Neural cell (in vitro differentiated cells): ENCODE measurements around the gene PFDN6. TPM values are rescaled to one million over a fixed set of nuclear protein-coding genes. Genes with fewer than 3 reads are reported as not detected.

ENCODE experiments used
- H2AFZ ChIP-seq: fragments of 200-600, 300-800 bp; sonication (generic), shearing (Covaris generic); 2 replicates; pipeline ENCODE4 v1.6.0; 2014; ENCODE audit warnings: low read depth, mild to moderate bottlenecking, antibody characterized with exemption, low read length, moderate library complexity
- H3F3A ChIP-seq: fragments of 200-600 bp; shearing (Covaris generic); 2 replicates; pipeline ENCODE4 v1.6.1; 2016; ENCODE audit warnings: mild to moderate bottlenecking, moderate library complexity, mixed read lengths, antibody characterized with exemption, low read length; ENCODE audit not compliant: insufficient read depth, poor library complexity, severe bottlenecking
- H3K27ac ChIP-seq: fragments of 200-600, 300-800 bp; sonication (generic), shearing (Covaris generic); 2 replicates; pipeline ENCODE4 v1.5.1; 2014; ENCODE audit warnings: mild to moderate bottlenecking, low read length, moderate library complexity
- H3K27me3 ChIP-seq: fragments of 300-800, 200-600 bp; sonication (generic), shearing (Covaris generic); 2 replicates; pipeline ENCODE4 v1.6.0; 2014; ENCODE audit warnings: mild to moderate bottlenecking, low read depth, low read length, moderate library complexity; ENCODE audit not compliant: insufficient read depth
- H3K36me3 ChIP-seq: fragments of 300-800, 200-600 bp; sonication (generic), shearing (Covaris generic); 2 replicates; pipeline ENCODE4 v1.5.1; 2014; ENCODE audit warnings: mild to moderate bottlenecking, antibody characterized with exemption, low read length, moderate library complexity; ENCODE audit not compliant: insufficient read depth
- H3K4me2 ChIP-seq: fragments of 300-800, 200-600 bp; sonication (generic), shearing (Covaris generic); 2 replicates; pipeline ENCODE4 v1.6.0; 2014; ENCODE audit warnings: mild to moderate bottlenecking, low read length
- H3K4me3 ChIP-seq: fragments of 300-800, 200-600 bp; sonication (generic), shearing (Covaris generic); 2 replicates; pipeline ENCODE4 v1.5.1; 2014; ENCODE audit warnings: mild to moderate bottlenecking, low read length, moderate library complexity
- H3K79me2 ChIP-seq: fragments of 200-600 bp; shearing (Covaris generic); replicated peaks from 2 replicates; pipeline ENCODE4 v1.6.0; 2014; ENCODE audit warnings: mild to moderate bottlenecking, low read length, moderate library complexity; ENCODE audit not compliant: insufficient read depth
- H3K9ac ChIP-seq: fragments of 300-800, 200-600 bp; sonication (generic), shearing (Covaris generic); 2 replicates; pipeline ENCODE4 v1.6.1; 2016; ENCODE audit warnings: mild to moderate bottlenecking, low read length, mixed read lengths
- H3K9me2 ChIP-seq: fragments of 200-600 bp; shearing (Covaris generic); 2 replicates; pipeline ENCODE4 v1.6.1; 2016; ENCODE audit warnings: mild to moderate bottlenecking, low read length, mixed read lengths; ENCODE audit not compliant: insufficient read depth
- H3K9me3 ChIP-seq: fragments of 200-600, 300-800 bp; sonication (generic), shearing (Covaris generic); 2 replicates; pipeline ENCODE4 v1.6.1; 2016; ENCODE audit warnings: mild to moderate bottlenecking, mixed run types, low read length, moderate library complexity, mixed read lengths
- H4K20me1 ChIP-seq: fragments of 200-600 bp; shearing (Covaris generic); 2 replicates; pipeline ENCODE4 v1.6.1; 2016; ENCODE audit warnings: mild to moderate bottlenecking, mixed run types; ENCODE audit not compliant: insufficient read depth
- EP300 ChIP-seq: fragments of 450-650 bp; conservative IDR thresholded peaks from 2 replicates; pipeline ENCODE4 v1.6.1; 2014; ENCODE audit warnings: antibody characterized with exemption, mild to moderate bottlenecking, moderate library complexity; ENCODE audit not compliant: poor library complexity, severe bottlenecking
- EZH2 ChIP-seq: fragments of 200-600, 300-800 bp; shearing (Covaris generic), sonication (generic); IDR thresholded peaks from 2 replicates; pipeline ENCODE4 v1.6.1; 2014; ENCODE audit warnings: antibody characterized with exemption, low read length, borderline replicate concordance, mild to moderate bottlenecking; ENCODE audit not compliant: insufficient read depth, poor library complexity, severe bottlenecking
- MXI1 ChIP-seq: fragments of 450-650 bp; conservative IDR thresholded peaks from 2 replicates; pipeline ENCODE4 v1.6.1; 2014; ENCODE audit warnings: antibody characterized with exemption, mild to moderate bottlenecking; ENCODE audit not compliant: poor library complexity, severe bottlenecking
- POLR2AphosphoS5 ChIP-seq: IDR thresholded peaks from 2 replicates; pipeline ENCODE4 v1.6.1; 2012
- RAD21 ChIP-seq: fragments of 450-650 bp; conservative IDR thresholded peaks from 2 replicates; pipeline ENCODE4 v1.6.1; 2014; ENCODE audit warnings: antibody characterized with exemption, mild to moderate bottlenecking, moderate library complexity
- SMC3 ChIP-seq: fragments of 450-650 bp; conservative IDR thresholded peaks from 2 replicates; pipeline ENCODE4 v1.6.1; 2014; ENCODE audit warnings: antibody characterized with exemption, mild to moderate bottlenecking, moderate library complexity; ENCODE audit not compliant: poor library complexity
- TAF1 ChIP-seq: IDR thresholded peaks from 2 replicates; pipeline ENCODE4 v1.6.1; 2012; ENCODE audit warnings: low read depth
- polyA plus RNA-seq: library from polyadenylated mRNA; depleted of rRNA; stranded (reverse); fragments of >200 nt; gene quantifications from 2 replicates; pipeline ENCODE4 v1.2.3, GENCODE V29; 2014
- TF ChIP-seq, protein P1 (sequence below): fragments of 450-650 bp; IDR thresholded peaks from 2 replicates; pipeline ENCODE4 v1.5.1; 2014; ENCODE audit warnings: antibody characterized with exemption, mild to moderate bottlenecking, moderate library complexity; ENCODE audit not compliant: poor library complexity, severe bottlenecking
- TF ChIP-seq, protein P2 (sequence below): IDR thresholded peaks from 2 replicates; pipeline ENCODE4 v1.6.1; 2012; ENCODE audit warnings: borderline replicate concordance

PFDN6 gene
- polyA plus RNA-seq, 1 donor from 2014 or later = 109 TPM

DNA sequence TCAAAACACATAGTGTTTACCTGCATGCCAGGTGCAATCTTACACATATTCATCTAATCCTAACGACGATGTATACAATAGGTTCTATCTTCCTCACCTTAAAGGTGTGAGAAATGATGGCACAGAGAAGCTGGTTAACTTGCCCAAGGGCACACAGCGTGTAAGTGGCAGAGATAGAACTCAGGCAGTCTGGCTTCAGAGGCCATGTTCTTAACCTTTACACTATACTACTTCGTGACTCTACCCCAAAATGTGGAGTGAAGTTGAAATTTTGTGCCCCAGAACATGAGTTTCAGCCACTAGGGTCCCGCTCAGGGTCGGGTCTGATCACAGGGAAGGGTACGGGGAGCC lies 18.3 kb upstream of the PFDN6 start:
- TF ChIP-seq POLR2AphosphoS5 (no peak), EP300 (no peak), RAD21 (no peak)
- TF ChIP-seq, protein P1, sequence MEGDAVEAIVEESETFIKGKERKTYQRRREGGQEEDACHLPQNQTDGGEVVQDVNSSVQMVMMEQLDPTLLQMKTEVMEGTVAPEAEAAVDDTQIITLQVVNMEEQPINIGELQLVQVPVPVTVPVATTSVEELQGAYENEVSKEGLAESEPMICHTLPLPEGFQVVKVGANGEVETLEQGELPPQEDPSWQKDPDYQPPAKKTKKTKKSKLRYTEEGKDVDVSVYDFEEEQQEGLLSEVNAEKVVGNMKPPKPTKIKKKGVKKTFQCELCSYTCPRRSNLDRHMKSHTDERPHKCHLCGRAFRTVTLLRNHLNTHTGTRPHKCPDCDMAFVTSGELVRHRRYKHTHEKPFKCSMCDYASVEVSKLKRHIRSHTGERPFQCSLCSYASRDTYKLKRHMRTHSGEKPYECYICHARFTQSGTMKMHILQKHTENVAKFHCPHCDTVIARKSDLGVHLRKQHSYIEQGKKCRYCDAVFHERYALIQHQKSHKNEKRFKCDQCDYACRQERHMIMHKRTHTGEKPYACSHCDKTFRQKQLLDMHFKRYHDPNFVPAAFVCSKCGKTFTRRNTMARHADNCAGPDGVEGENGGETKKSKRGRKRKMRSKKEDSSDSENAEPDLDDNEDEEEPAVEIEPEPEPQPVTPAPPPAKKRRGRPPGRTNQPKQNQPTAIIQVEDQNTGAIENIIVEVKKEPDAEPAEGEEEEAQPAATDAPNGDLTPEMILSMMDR = no peak
- TF ChIP-seq, protein P2, sequence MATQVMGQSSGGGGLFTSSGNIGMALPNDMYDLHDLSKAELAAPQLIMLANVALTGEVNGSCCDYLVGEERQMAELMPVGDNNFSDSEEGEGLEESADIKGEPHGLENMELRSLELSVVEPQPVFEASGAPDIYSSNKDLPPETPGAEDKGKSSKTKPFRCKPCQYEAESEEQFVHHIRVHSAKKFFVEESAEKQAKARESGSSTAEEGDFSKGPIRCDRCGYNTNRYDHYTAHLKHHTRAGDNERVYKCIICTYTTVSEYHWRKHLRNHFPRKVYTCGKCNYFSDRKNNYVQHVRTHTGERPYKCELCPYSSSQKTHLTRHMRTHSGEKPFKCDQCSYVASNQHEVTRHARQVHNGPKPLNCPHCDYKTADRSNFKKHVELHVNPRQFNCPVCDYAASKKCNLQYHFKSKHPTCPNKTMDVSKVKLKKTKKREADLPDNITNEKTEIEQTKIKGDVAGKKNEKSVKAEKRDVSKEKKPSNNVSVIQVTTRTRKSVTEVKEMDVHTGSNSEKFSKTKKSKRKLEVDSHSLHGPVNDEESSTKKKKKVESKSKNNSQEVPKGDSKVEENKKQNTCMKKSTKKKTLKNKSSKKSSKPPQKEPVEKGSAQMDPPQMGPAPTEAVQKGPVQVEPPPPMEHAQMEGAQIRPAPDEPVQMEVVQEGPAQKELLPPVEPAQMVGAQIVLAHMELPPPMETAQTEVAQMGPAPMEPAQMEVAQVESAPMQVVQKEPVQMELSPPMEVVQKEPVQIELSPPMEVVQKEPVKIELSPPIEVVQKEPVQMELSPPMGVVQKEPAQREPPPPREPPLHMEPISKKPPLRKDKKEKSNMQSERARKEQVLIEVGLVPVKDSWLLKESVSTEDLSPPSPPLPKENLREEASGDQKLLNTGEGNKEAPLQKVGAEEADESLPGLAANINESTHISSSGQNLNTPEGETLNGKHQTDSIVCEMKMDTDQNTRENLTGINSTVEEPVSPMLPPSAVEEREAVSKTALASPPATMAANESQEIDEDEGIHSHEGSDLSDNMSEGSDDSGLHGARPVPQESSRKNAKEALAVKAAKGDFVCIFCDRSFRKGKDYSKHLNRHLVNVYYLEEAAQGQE = no peak
- Histone ChIP-seq H3F3A (no peaks in the 10 kb centered on the region), H3K27me3 (no peaks in the 10 kb centered on the region), H3K4me3 (peak overlapping the region; percentile 71), H3K9me2 (no peaks in the 10 kb centered on the region), H3K27ac (peak overlapping the region; percentile 97), H4K20me1 (no peaks in the 10 kb centered on the region), H2AFZ (peak overlapping the region; percentile 74), H3K36me3 (no peaks in the 10 kb centered on the region), H3K4me2 (peak overlapping the region; percentile 40), H3K9me3 (no peaks in the 10 kb centered on the region), H3K9ac (peak overlapping the region; percentile 86), H3K79me2 (peaks cover 19% of the 10 kb centered on the region)

GRCh38 chr6:33271468-33272274 lies 17.7 kb upstream of the PFDN6 start, which contains the start of the genes RPS18 and VPS52:
Gene RPS18 (plus strand): TSS chr6:33272075. CDS start chr6:33272120, 45 bp downstream.
Gene VPS52 (minus strand): TSS chr6:33271876. CDS start chr6:33271675, 201 bp downstream.
- Histone ChIP-seq H3K79me2 (peaks cover 19% of the 10 kb centered on the region), H3K9me3 (no peaks in the 10 kb centered on the region), H3K4me2 (peak within 1 kb of the TSS; percentile 97), H4K20me1 (no peaks in the 10 kb centered on the region), H2AFZ (peak within 1 kb of the TSS; percentile 74), H3K9me2 (no peaks in the 10 kb centered on the region), H3K4me3 (peak within 1 kb of the TSS; percentile 71), H3K27me3 (no peaks in the 10 kb centered on the region), H3F3A (no peaks in the 10 kb centered on the region), H3K27ac (peak within 1 kb of the TSS; percentile 97), H3K36me3 (no peaks in the 10 kb centered on the region), H3K9ac (peak within 1 kb of the TSS; percentile 86)
- peak; percentile 95 for TF ChIP-seq MXI1
- TF ChIP-seq POLR2AphosphoS5 = peak; percentile 98
- peak; percentile 20 for TF ChIP-seq SMC3
- peak; percentile 46 for TF ChIP-seq EP300
- TF ChIP-seq RAD21 = no peak
- TF ChIP-seq, protein P2 = peak; percentile 63
- TF ChIP-seq, protein P1 = peak; percentile 27
- no peak for TF ChIP-seq EZH2
- peak; percentile 93 for TF ChIP-seq TAF1
